ENCODE measurements around the gene KLHL6.
"Not testable (repeated sequence)": the region's sequence is repeated elsewhere in the genome, so short reads cannot be mapped to it uniquely, and the experiment has no call there.

DNA sequence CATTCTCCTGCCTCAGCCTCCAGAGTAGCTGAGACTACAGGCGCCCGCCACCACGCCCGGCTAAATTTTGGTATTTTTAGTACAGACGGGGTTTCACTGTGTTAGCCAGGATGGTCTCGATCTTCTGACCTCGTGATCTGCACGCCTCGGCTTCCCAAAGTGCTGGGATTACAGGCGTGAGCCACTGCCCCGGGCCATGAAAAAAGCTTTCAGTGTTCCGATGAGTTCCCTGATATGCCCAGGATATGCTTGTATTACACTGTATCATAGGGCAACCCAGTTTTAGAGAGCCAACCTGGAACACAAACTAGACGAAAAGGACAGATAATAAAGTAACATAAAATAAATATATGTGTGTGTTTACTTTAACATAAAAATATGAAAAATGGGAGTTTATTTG lies 89.8 kb downstream of the KLHL6 start:
- not testable (repeated sequence) for TF ChIP-seq CTCF, POLR2AphosphoS5, POLR2A, EP300 (IDR thresholded peaks at IDR 0.05)

All from upper lobe of left lung (tissue), 4 donors.